Lung (tissue), 12 donors: Measurements from ENCODE around the gene COL4A4. TPM values are rescaled to one million over a fixed set of nuclear protein-coding genes. Genes with fewer than 3 reads are reported as not detected.

Source experiments
- ATAC-seq: fragments of 200-7000 bp; cut with Tn5 transposase; one replicate; pipeline ENCODE4 v1.9.1; 2020; ENCODE audit warnings: moderate number of reproducible peaks; ENCODE audit not compliant: insufficient read depth, low FRiP score
- DNase-seq, 3 donors: peaks; one replicate each; pipeline ENCODE4 v3.0.0-alpha.2; 2013 to 2017
- H3K27ac ChIP-seq, 2 donors: one replicate each; pipeline ENCODE4 v1.5.1; 2013; ENCODE audit warnings: mild to moderate bottlenecking in 2 of 2, moderate library complexity in 2 of 2, control low read depth in 1 of 2, inconsistent platforms in 1 of 2, low read depth in 1 of 2, low read length in 1 of 2
- H3K27me3 ChIP-seq, 3 donors: one replicate each; pipeline ENCODE4 v1.5.1; 2013; ENCODE audit warnings: low read length in 2 of 3; ENCODE audit not compliant: control insufficient read depth in 3 of 3, insufficient read depth in 3 of 3
- H3K36me3 ChIP-seq, 4 donors: one replicate each; pipeline ENCODE4 v1.5.1; 2013; ENCODE audit warnings: low read length in 4 of 4, mild to moderate bottlenecking in 1 of 4, moderate library complexity in 1 of 4; ENCODE audit not compliant: control insufficient read depth in 4 of 4, insufficient read depth in 4 of 4
- H3K4me1 ChIP-seq, 5 donors: one replicate each; pipeline ENCODE4 v1.5.1; 2013; ENCODE audit warnings: low read length in 5 of 5, mild to moderate bottlenecking in 2 of 5, moderate library complexity in 1 of 5; ENCODE audit not compliant: control insufficient read depth in 5 of 5, insufficient read depth in 5 of 5
- H3K4me3 ChIP-seq: one replicate; pipeline ENCODE4 v1.5.1; 2013; ENCODE audit warnings: mild to moderate bottlenecking, control low read depth, moderate library complexity
- H3K9ac ChIP-seq, 2 donors: one replicate each; pipeline ENCODE4 v1.5.1; 2013; ENCODE audit warnings: low read length in 2 of 2, control low read depth in 1 of 2; ENCODE audit not compliant: insufficient read depth in 1 of 2
- H3K9me3 ChIP-seq, 4 donors: one replicate each; pipeline ENCODE4 v1.5.1; 2013; ENCODE audit warnings: low read length in 3 of 4, mild to moderate bottlenecking in 1 of 4, moderate library complexity in 1 of 4; ENCODE audit not compliant: control insufficient read depth in 4 of 4, insufficient read depth in 3 of 4
- CTCF ChIP-seq: IDR thresholded peaks from 2 replicates; pipeline ENCODE4 v1.5.1; 2012; ENCODE audit warnings: mild to moderate bottlenecking; ENCODE audit errors: control extremely low read depth, extremely low read depth
- WGBS, 2 donors: extraction: QIAGEN DNeasy Blood & Tissue Kit; methylation state at CpG; one replicate each; pipeline ENCODE4 v1.1.7; 2013; 5-methylcytosine and 5-hydroxymethylcytosine counted together
- polyA plus RNA-seq, 2 donors: library from polyadenylated mRNA; stranded (reverse); fragments of 200-250 nt; gene quantifications; one replicate each; pipeline ENCODE4 v1.2.1, GENCODE V29; 2013
- total RNA-seq, 2 donors: library from RNA; depleted of rRNA in 1 of 2; stranded (reverse); fragments of >200 nt in 1 of 2; gene quantifications; one replicate each; pipeline ENCODE4 v1.2.1, GENCODE V29; 2014 to 2021
- donor health status: control.
- donor health status: control.
- donor health status: Bipolar disorder and iron deficiency.
- donor health status: healthy.
- donor health status: DM: yes; HTN: yes; CAD: no.

Gene COL4A4
- total and polyA plus RNA-seq, 4 donors: 2.7 to 20.1 (median 9.8) TPM

- ATAC-seq (no peak), DNase-seq (no peak)
- Histone ChIP-seq H3K4me3 (no peak overlapping the region), H3K4me1 (no peaks in the 10 kb centered on the region), H3K9ac (no peak overlapping the region), H3K27ac (no peak overlapping the region), H3K9me3 (peaks cover 0 to 2% (median 0%) of the 10 kb centered on the region in 4 donors), H3K36me3 (no peaks in the 10 kb centered on the region), H3K27me3 (no peaks in the 10 kb centered on the region)
- 88 to 90% methylated on average over 9 of the region's 9 CpGs for WGBS, 2 donors
- no peak for TF ChIP-seq CTCF
Observed at GRCh38 chr2:227013330-227013729, 150.7 kb downstream of the COL4A4 start.

GRCh38 chr2:227010433-227010832 lies 153.6 kb downstream of the COL4A4 start:
- Histone ChIP-seq H3K9ac (no peak overlapping the region), H3K36me3 (no peaks in the 10 kb centered on the region), H3K27ac (no peak overlapping the region), H3K4me1 (no peaks in the 10 kb centered on the region), H3K9me3 (no peaks in the 10 kb centered on the region), H3K4me3 (no peak overlapping the region), H3K27me3 (no peaks in the 10 kb centered on the region)
- no peak for TF ChIP-seq CTCF
- no peak for ATAC-seq
- 59 to 63% methylated on average over 3 of the region's 3 CpGs for WGBS, 2 donors
- DNase-seq: no peak

- H3K27ac ChIP-seq: no peak overlapping the region
- ATAC-seq (no peak), DNase-seq (no peak)
- no peak overlapping the region for H3K4me3 ChIP-seq
- no peaks in the 10 kb centered on the region for H3K9me3 ChIP-seq
- 94 to 96% methylated on average over 17 of the region's 17 CpGs for WGBS, 2 donors
- H3K9ac ChIP-seq: no peak overlapping the region
- H3K4me1 ChIP-seq: no peaks in the 10 kb centered on the region
- no peak for TF ChIP-seq CTCF
- H3K27me3 ChIP-seq: no peaks in the 10 kb centered on the region
- H3K36me3 ChIP-seq: no peaks in the 10 kb centered on the region
Observed at GRCh38 chr2:227007940-227008339, 156.1 kb downstream of the COL4A4 start.

GRCh38 chr2:227007148-227007547 lies 156.9 kb downstream of the COL4A4 start:
- no peaks in the 10 kb centered on the region for H3K36me3 ChIP-seq
- no peak overlapping the region for H3K9ac ChIP-seq
- H3K27me3 ChIP-seq: no peaks in the 10 kb centered on the region
- H3K4me1 ChIP-seq: no peaks in the 10 kb centered on the region
- WGBS, 2 donors: 72 to 82% methylated on average over 9 of the region's 9 CpGs
- no peak overlapping the region for H3K27ac ChIP-seq
- H3K4me3 ChIP-seq: no peak overlapping the region
- ATAC-seq: no peak
- TF ChIP-seq CTCF: no peak
- no peaks in the 10 kb centered on the region for H3K9me3 ChIP-seq
- DNase-seq: no peak
